GM21576 (cell line): ENCODE results near the gene GLT6D1.
"Not testable (repeated sequence)": the region's sequence is repeated elsewhere in the genome, so short reads cannot be mapped to it uniquely, and the experiment has no call there.

Source experiments
- ATAC-seq: cut with Tn5 transposase; IDR thresholded peaks from one replicate; pipeline ENCODE4 v1.9.1; 2021; ENCODE audit warnings: mild to moderate bottlenecking, moderate library complexity; ENCODE audit not compliant: unreplicated experiment

Gene GLT6D1, protein sequence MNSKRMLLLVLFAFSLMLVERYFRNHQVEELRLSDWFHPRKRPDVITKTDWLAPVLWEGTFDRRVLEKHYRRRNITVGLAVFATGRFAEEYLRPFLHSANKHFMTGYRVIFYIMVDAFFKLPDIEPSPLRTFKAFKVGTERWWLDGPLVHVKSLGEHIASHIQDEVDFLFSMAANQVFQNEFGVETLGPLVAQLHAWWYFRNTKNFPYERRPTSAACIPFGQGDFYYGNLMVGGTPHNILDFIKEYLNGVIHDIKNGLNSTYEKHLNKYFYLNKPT

DNA sequence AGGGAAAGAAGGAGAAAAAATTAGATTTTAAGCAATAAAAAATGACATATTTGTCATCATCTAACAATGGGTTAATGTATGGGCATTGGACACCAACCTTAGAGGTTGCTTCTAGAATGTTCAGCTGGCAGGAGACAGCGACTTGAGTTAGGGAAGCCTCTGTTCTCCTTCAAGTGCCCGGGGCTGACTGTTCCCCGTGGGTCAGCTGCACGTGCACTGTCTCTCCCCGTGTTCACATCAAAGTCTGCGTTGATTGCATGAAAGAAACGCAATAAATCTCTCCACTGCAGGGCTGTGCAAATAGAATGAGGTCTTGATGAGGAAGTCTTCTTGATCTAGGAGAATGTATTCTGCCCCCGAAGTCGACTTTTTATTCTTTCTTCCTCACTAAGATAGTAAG, at the start of gene GLT6D1:
Gene GLT6D1 (minus strand): TSS at position 345 of the 400 bp plus-strand sequence. CDS start 353 bp downstream, outside the sequence.
- ATAC-seq = no peak

DNA sequence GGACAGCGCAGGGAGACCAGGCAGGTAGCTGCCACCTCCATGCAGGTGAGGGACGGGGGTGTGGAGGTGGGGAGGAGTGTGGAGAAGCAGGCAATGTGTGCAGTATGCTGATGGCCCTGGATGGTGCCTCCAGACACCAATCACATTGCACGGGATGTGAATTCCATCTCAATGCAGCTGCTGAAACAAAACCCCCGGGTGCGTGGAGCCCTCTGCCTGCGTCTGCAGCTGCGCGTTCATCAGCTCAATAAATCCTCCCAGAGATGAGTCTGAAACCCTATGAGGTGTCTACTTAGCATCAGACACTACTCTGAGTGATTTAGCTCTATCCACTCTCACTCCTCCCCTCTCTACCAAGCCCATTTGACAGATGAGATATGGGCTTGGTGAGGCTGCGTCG, 49.7 kb upstream of the GLT6D1 start:
- no peak for ATAC-seq

DNA sequence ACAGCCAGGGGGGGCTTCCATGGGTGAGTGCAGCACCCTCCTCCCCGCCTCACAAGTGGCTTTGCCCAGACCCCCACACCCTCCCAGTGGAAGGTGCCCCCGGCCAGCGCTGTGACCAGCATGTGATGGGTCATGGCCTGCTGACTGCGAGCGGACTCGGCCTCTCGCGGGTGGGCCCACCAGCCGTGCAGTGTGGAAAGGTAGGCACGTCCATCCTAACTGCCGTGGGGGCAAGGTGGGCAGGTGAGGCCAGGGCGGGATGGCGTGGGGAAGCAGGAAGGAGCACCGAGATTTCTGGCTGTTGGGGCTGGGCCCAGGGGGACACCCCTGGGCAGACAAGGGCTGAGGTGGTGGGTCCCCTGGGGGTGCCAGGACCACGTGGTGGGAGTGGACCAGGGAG, 47.9 kb upstream of the GLT6D1 start:
- ATAC-seq = no peak

DNA sequence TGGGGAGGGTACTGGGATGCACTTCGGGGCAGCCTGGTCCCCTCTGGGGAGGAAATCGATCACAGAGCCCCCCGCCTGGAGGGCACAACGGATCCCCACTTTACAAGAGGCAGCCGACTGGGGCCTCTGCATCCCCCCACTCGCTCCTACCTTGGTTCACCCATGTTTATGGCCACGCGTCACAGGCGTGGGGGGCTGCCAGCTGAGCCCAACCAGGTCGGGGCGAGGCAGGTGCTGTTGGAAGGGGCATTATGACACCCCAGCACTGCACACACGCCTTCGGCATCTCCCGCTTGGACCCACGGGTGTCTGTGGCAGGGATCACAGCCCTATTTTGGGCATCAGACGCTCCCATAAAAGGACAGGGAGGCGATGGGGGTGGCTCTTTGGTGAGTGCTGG, 45.4 kb upstream of the GLT6D1 start:
- no peak for ATAC-seq

DNA sequence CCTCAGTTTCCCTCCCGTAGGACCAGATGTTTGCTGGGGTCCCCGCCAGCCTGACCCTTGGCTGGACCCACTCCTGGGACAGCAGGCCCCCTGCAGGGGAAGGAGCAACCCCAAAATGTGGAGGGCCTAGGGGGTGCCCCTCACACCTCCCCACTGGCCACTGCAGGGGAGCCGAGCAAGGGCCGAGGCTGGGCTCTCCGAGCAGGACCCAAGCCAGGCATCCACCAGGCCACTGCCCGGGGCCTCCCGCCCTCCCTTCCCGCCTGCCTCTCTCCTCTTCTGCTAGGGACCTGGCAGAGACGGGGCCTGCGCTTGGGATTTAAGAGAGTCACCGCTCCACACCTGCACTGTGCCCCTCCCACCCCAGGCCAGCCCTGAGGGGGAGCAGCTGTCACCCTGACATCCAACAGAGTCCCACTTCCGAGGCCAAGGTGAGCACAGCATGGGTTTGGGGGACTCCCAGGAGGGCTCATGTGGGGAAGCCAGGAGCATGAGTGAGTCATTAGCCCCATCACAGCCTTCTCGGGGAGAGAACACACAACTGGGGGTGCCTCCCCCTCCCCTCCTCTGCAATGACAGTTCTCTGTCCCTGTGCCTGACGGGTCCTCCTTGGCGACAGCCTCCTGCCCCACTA, 44.2 kb upstream of the GLT6D1 start:
- no peak for ATAC-seq

DNA sequence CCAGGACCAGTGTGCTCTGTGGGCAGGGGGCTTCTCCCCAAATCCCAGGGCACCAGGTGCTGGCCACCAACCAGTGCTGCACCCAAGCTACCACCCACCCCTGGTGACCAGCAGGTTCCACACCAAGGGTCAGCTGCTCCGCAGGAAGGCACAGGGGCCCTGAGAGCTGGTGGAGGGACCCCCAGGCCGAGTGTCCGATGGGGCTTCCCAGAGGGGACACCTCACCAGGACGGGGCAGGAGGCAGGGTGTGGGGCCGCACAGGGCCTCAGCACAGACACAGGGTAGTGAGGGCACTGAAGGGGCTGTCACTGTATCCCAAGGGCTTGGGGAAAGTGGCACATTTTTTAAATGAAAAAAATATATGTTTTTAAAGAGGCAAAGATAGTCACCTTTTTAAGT, 41.8 kb upstream of the GLT6D1 start:
- no peak for ATAC-seq

DNA sequence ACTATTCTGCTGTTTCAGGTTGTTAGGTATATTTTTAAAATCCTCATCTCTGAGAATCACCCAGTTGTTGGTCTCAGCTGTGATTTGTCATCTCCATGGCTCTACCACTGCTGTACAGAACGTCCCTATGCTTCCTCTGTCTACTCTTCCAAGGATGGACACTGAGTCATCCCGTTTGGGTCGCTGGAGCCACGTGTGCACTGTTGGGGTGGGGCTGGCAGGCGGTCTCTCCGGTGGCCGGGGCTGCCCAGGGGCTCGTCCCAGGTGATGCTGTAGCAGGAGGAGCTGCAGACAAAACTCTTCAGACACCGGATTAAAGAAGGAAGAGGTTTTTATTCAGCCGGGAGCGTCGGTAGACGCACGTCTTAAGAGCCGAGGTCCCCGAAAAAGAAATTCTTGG, 40.7 kb upstream of the GLT6D1 start:
- ATAC-seq = no peak

DNA sequence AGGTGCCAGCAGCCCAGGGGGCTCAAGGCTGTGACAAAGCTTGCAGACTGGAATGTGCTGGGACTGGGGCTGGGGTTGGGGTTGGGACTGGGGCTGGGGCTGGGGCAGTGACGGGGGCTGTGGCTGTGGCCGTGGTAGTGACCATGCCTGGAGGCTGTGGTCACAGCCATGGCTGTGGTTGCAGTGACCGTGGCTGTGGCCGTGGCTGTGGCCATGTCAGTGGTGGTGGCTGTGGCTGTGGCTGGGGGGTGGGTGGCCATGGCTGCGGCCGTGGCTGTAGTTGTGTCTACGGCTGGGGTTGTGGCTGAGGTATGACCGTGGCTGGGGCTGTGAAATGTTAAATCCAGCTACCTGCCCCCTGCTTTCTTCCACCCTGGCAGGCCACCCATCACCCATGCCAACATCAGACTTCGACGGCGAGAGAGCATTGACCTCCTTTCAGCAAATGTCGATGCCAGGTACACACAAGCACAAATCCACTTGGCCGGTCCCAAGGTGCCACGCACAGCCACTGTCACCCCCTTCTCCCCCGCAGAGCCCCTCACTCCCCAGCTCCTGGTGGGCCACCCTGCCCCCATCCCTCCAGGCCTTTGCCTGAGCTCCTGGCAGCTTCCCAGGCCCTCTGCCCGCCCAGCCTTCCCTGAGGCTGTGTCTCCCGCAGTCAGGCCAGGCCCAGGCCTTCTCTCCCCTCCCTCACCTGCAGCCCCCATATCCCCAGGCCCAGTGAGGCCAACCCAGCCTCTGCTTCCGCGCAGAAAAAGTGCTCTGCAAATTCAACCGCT, 39.1 kb upstream of the GLT6D1 start:
- no peak for ATAC-seq

DNA sequence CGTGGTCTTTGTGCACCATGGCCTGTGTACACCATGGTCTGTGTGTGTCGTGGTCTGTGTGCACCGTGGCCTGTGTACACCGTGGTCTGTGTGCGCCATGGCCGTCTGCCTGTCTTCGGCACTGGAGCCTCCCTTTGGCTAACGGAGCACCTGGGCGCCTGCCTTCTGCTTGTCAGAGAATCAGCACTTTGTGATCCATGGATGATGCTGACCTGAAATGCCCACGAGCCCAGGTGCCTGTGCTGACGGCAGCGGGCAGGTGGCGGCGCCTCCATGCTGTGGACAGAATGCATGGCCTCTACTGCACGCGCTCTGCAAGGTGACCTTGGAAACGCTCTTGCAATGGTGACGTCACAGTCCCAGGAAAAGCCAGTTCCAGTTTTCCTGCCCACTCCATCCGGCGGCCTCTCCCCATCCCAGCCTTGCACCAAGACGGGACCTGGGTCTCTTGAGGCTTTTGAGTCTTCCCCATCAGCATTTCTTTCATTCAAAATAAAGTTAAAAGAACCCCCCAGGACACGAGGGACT, 38.4 kb upstream of the GLT6D1 start:
- ATAC-seq = no peak

DNA sequence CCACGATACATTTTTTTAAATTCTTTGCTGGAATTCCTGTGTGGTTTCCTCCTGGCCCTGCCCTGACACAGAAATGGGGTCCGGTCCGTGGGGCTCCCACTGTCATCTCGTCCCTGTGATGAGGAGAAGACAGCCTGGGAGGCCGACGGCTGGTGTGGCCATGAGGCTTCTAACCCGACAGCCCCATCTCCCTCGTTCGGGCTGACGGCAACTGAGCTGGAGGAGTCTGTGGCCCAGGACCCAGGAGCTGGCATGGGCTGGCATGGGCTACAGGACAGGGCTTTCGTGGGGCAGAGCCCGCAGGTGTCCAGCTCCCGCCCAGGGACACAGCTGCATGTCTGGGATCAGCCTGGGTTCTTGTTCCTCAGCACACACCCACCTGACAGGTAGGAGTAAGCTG, 37.6 kb upstream of the GLT6D1 start:
- no peak for ATAC-seq

DNA sequence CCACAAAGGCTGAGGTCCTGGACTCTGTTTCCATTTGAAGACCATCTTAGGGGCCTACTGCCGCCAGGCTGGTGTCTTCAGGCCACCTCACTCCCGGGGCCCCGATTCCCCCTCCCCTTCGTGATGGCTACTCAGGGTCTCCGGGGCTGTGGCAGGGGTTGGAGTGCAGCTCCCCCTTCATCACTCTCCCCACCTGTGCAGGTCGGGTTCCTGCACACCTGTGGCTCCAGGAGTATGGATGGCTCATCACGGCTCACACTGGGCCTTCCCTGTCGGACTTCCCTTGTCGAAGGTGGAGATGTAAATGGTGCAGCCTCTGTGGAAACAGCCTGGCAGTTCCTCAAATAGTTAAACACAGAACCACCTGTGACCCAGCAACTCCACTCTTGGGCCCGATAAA, 35.6 kb upstream of the GLT6D1 start:
- ATAC-seq = no peak

DNA sequence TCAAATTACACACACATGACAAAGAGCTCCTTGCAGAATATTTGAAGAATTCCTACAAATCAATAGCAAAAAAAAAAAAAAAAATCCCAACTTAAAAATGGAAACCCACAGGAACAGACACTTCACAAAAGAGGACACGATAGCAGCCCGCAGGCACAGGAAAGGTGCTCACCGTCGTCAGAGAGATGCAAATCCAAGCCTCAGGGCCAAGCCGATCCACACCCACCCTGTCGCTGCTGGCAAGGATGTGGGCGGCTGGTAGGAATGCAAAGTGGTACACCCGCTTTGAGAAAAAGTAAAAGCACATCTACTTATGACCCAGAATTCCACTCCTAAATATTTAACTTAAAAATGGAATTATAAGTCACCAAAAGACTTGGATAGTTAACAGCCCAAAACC, 34.6 kb upstream of the GLT6D1 start:
- ATAC-seq = no peak

DNA sequence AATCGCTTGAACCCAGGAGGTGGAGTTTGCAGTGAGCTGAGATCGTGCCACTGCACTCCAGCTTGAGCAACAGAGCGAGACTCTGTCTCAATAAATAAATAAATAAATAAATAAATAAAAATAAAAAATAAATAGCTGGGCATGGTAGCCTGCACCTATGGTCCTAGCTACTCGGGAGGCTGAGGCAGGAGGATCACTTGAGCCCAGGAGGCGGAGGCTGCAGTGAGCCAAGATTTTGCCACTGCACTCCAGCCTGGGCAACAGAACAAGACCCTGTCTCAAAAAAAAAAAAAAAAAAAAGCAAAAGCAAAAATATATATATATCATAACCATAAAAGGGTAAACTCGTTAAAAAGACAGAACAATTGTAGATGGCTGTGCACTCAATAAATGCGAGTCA, 33.4 kb upstream of the GLT6D1 start:
- ATAC-seq = not testable (repeated sequence)

DNA sequence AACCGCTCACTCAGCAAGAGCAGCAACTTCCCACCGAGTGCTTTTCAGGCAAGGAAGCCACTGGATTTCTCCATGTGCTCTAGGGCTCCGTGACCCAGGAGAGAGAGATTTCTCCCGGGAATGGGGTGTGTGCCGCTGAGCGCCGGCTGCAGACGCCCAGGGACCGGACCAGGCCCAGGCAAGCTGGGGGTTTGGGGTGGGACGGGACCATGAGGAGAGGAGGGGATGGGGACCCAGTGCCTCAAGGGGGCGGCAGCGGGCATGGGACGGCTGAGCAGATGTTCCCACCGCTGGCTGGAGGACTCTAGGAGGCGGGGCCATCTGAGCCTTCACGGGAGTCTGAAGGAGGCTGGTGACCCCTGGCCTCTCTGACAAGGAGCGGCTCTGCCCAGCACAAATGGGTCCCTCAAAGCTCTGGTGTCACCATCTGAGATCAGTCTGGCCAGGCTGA, 32.3 kb upstream of the GLT6D1 start:
- no peak for ATAC-seq

DNA sequence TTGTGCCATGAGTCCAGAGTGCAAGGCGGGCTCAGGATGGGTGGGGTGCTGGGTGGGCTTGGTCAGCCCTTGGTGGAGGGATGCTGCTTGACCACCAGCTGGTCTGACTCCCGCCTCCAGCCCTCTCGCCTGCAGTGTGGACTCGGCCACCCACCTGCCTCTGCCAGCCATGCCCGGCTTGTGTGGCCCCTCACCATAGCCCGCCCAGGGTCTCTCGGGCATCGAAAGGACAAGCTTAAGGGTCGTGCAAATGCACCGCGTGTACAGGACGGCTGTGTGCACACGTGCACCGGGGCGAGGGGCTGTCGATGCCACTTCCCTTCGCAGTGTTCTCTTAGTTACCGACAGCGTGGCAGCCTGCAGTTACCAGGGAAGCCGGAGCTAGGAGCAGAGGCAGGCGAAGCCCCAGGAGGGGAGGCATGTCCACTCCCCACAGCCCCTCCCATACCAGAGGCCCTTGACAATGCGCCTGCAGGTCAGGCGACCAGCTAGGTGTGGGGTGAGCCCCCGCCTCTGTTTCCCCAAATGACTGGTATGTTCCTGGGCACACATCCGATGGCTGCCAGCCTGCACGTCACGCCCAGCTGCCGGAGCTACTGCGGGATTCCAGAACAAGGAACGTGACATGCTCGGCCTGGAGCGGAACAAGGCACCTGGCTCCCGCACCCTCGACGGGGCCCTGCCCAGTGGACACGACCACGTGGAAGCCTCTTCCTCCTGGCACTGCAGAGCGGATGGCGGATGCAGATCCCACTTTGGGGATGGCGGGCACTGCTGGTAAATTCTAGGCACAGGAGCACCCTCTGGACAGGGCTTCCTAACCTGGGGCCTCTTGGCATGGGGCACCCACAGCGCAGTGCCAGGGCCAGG, 31.6 kb upstream of the GLT6D1 start:
- no peak for ATAC-seq

DNA sequence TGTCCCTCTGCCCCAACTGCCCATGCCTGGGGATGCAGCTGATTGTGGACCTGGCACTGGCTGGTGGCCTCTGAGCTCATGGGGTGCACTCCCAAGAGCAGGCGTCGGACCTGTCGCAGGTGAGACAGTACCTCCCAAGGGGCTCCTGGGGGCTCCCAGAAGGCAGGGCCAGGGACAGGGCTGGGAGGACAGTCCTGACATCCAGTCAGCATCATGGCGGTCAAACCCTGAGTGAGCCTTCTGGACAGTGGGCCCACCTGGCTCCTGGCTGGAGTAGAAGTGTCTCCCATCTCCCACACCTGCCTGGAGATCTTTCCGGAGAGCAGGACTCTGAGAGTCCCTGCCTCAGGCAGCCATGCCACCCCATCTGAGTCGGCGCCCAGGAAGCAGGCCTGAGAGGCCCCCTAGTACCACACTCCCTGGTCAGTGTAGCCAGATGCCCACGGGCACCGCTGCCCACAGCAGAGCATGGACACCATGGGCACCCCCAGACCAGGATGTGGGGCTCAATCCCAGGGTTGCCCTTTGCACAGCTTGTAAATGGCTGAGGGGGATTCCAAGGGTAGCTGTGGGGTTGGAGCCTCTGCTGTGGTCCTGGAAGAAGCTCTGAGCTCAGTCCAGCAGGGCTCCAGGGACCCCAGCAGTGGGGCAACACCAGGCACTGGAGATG, 30.4 kb upstream of the GLT6D1 start:
- no peak for ATAC-seq

DNA sequence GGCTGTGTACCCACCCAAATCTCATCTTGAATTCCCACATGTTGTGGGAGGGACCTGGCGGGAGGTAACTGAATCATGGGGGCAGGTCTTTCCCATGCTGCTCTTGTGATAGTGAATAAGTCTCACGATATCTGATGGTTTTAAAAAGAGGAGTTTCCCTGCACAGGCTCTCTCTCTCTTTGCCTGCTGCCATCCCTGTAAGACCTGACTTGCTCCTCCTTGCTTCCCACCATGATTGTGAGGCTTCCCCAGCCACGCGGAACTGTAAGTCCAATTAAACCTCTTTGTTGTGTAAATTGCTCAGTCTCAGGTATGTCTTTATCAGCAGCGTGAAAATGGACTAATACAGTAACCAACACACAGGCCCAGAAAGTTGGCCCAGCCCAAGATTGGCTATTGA, 29.7 kb upstream of the GLT6D1 start:
- not testable (repeated sequence) for ATAC-seq

DNA sequence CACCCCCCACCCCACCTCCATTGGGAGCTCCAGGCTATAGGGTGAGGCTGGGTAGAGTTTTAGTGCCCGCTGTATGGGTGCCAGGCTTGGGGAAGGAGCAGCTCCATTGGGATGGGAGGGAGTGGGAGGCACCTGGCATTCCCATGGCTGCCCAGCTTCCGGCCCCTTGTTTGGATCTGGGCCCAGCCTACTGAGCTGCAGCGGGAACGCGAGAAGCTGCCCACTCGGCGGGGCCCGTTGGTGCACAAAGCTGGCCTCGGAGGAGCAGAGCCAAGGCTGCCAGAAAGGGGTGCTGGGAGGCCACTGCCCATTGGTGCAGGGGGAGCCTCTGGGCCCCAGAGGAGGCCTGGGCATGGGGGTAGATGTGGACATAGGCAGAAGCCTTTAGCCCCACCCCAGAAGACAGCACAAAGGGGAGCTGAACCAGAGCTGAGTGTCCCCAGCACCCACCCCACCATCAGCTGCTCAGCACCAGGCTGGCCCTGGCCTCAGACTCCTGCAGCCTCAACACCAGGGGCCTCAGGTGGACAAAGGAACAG, 28.2 kb upstream of the GLT6D1 start:
- no peak for ATAC-seq

DNA sequence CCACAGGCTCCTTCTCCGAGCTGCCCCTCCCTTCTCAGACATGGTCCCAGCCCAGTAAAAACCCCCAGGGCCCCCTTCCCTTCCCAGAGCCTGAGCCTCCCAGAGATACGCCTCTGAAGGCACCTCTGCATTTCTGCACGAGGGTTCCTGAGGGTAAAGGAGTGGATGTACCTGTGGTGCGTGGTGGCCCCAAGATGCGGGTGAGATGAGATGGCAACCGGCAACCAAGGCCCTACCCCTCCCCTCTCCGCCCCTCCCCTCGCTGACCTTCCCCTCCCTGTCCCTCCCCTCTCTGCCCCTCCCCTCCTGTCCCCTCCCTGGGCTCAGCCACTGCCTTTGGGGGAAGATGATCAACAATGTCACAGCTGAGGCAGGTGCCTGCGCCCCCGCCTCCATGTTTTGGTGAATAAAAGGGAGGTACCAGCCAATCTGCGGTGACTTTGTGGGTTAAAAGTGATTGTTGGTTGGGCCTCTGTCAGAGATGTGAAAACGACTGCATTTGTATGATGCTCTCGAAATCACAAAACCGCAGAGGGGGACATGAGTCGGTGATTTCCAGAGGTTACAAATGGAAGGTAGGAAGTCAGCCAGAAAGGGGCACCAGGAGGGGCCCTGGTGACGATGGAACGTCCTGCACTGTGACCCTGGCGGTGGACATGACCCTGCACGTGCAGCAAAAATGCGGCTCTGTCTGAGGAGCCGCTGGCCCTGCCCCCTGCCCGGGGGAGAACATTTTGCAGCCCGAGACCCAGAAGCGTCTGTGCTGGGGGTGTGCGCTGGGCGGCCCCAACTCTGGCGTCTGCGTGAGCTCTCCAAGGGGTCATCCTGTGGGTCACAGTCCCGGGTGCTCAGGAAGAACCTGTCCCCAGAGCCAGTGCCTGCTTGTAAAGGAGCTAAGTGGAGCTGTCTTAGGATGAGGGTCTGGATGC, 27.5 kb upstream of the GLT6D1 start:
- no peak for ATAC-seq
